Measurements from ENCODE around the gene AP2M1. TPM values are rescaled to one million over a fixed set of nuclear protein-coding genes. Genes with fewer than 3 reads are reported as not detected.

The AP2M1 gene
- total and polyA plus RNA-seq, 8 donors, result 296 to 405 (median 344) TPM

DNA sequence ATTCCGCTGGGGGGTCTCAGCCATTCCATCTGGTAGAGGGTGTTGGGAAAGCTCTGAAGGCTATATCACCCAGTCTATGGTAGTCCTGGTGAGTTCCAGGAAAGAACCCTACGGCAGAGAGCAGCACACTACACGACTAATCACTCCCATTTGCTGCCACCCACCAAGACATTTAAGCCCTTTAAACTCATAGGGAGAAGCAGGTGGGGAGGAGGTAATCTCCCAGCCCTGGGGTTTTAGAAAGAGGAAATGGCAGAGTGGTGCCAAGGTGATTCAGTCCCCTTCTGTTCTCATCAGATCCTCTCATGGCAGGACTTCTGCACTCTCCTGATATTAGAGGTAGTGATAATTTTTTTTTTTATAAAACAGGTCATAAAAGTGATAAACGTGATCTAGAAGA is 44.2 kb downstream of the AP2M1 start:
- no peaks in the 10 kb centered on the region for H3K4me1 ChIP-seq
- intact Hi-C loops (cut with DNase I), result no loop called here

DNA sequence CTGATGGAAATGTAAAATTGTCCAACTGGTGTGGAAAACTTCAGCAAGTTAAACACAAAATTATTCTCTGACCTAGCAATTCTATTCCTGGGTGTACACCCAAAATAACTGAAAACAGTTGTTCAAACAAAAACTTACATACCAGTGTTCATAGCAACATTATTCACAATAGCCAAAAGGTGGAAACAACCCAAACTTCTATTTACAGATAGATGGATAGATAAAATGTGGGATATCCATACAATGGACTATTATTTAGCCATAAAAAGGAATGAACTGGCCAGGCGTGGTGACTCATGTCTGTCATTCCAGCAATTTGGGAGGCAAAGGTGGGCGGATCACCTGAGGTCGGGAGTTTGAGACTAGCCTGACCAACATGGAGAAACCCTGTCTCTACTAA is 47.9 kb downstream of the AP2M1 start:
- TF ChIP-seq, protein P1, sequence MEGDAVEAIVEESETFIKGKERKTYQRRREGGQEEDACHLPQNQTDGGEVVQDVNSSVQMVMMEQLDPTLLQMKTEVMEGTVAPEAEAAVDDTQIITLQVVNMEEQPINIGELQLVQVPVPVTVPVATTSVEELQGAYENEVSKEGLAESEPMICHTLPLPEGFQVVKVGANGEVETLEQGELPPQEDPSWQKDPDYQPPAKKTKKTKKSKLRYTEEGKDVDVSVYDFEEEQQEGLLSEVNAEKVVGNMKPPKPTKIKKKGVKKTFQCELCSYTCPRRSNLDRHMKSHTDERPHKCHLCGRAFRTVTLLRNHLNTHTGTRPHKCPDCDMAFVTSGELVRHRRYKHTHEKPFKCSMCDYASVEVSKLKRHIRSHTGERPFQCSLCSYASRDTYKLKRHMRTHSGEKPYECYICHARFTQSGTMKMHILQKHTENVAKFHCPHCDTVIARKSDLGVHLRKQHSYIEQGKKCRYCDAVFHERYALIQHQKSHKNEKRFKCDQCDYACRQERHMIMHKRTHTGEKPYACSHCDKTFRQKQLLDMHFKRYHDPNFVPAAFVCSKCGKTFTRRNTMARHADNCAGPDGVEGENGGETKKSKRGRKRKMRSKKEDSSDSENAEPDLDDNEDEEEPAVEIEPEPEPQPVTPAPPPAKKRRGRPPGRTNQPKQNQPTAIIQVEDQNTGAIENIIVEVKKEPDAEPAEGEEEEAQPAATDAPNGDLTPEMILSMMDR (IDR thresholded peaks at IDR 0.05), result no peak
- H3K27me3 ChIP-seq, result peaks cover 0 to 61% of the 10 kb centered on the region in 2 donors
- H3K9me3 ChIP-seq, result no peaks in the 10 kb centered on the region
- no peaks in the 10 kb centered on the region for H3K4me1 ChIP-seq
- H3K36me3 ChIP-seq, result no peaks in the 10 kb centered on the region
- H3K4me3 ChIP-seq, result no peak overlapping the region
- intact Hi-C loops (cut with DNase I), result no loop called here
- DNase-seq, result no peak
- H3K27ac ChIP-seq, result no peak overlapping the region
- no peak for ATAC-seq

More for the DNA sequence above, 44.2 kb downstream of the AP2M1 start:
- no peak for DNase-seq
- ATAC-seq, result no peak
- Histone ChIP-seq H3K9me3 (no peaks in the 10 kb centered on the region), H3K4me3 (no peak overlapping the region), H3K27ac (no peak overlapping the region), H3K27me3 (peaks cover 0 to 38% of the 10 kb centered on the region in 2 donors), H3K36me3 (no peaks in the 10 kb centered on the region)
- TF ChIP-seq, protein P1 (IDR thresholded peaks at IDR 0.05), result no peak

DNA sequence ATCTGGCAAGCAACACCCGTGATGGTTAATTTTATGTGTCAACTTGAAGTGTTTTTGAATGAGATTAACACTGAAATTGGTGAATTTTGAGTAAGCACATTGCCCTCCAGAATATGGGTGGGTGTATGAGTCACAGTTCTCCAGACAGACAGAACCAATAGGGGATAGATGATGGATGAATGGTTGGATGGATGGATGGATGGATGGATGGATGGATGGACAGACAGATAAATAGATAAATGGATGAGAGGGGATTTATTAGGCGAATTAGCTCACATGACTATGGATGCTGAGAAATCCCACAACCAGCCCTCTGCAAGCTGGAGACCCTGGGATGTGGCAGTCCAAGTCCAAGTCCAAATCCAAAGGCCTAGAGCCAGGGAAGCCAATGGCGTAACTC is 49.3 kb downstream of the AP2M1 start:
- H3K9me3 ChIP-seq, result no peaks in the 10 kb centered on the region
- peaks cover 0 to under 1% of the 10 kb centered on the region in 2 donors for H3K4me1 ChIP-seq
- H3K27me3 ChIP-seq, result peaks cover 11 to 74% of the 10 kb centered on the region in 2 donors
- H3K4me3 ChIP-seq, result no peak overlapping the region
- intact Hi-C loops (cut with DNase I), result no loop called here
- ATAC-seq, result no peak
- no peaks in the 10 kb centered on the region for H3K36me3 ChIP-seq
- no peak for DNase-seq
- TF ChIP-seq, protein P1 (IDR thresholded peaks at IDR 0.05), result no peak
- no peak overlapping the region for H3K27ac ChIP-seq

DNA sequence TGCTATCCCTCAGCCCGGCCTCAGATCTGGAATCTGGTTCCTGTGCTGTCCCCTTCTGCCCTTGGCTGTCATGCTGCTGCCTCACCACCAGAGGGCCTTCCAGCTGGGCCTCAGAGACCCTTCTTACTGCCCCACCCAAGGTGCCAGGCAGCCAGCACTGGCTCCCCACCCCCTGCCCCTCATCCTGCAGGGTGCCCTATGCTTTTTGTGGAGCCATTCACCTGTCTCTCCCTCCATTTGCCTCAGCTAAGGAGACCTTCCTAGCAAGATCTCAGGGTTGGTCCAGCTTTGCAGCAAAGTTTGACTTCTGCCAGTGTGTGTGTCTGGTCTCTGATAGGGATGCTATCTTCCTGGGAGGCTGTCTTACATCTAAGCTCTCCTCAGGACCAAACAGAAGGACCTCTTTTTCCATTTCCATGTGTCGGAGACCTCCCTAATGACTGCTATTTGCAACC is 52.9 kb downstream of the AP2M1 start:
- DNase-seq (peak in 1 of 4 donors; percentile 75), ATAC-seq (peak; percentile 64)
- Histone ChIP-seq H3K9me3 (no peaks in the 10 kb centered on the region), H3K27ac (no peak overlapping the region), H3K4me1 (peaks cover 12 to 23% of the 10 kb centered on the region in 2 donors), H3K4me3 (no peak overlapping the region), H3K27me3 (peaks cover 46 to 81% of the 10 kb centered on the region in 2 donors), H3K36me3 (no peaks in the 10 kb centered on the region)
- intact Hi-C loops (cut with DNase I), result no loop called here
- TF ChIP-seq, protein P1 (IDR thresholded peaks at IDR 0.05), result peak; percentile 58 to 89

DNA sequence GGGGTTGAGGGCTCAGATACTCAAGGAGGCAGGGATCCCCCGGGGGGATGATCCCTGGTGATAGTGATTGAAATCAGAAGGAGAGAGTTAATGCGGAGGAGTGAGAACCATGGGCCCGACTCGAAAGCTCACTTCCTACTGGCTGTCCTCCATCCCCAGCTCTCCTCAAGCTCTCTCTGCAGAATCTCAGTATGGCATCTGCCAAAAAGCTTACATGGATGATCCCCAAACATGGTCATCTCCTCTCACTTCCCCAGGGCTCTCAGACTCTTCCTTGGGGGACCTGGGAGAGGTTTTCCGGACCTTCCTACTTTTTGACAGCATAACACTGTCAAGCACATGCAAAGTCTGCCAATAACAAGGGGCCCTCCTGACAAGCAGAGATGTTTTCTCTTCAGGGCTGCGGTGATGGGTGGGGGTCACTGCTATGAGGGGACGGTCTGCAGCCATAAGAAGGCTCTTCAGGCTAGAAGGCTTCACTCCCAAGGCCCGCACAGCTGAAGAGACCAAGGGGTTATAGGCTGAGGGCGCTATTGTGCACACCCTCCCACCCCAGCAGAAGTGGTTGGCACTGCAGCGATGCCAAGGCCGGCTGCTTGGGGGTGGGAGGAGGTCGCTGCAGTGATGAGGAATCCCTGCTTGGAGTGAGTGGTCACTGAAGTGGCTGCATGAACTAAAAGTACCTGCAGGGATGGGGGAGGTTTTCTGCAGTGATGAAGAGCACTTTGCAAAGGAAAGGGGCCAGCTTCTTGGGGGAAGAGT is 53.9 kb downstream of the AP2M1 start:
- Histone ChIP-seq H3K9me3 (no peaks in the 10 kb centered on the region), H3K27ac (no peak overlapping the region), H3K27me3 (peaks cover 46 to 88% of the 10 kb centered on the region in 2 donors), H3K4me1 (peaks cover 12 to 23% of the 10 kb centered on the region in 2 donors), H3K36me3 (no peaks in the 10 kb centered on the region), H3K4me3 (peak overlapping the region in 1 of 2 donors; percentile 40)
- ATAC-seq (no peak), DNase-seq (peak in 1 of 4 donors; percentile 28)
- TF ChIP-seq, protein P1 (IDR thresholded peaks at IDR 0.05), result no peak
- intact Hi-C loops (cut with DNase I), result no loop called here
